H1 (cell line): ENCODE results near the gene CD72. TPM values are rescaled to one million over a fixed set of nuclear protein-coding genes. Genes with fewer than 3 reads are reported as not detected.

Experiments used
- CTCF ChIA-PET: fragments of 300-600 bp; sonication (Branson Sonifier 250); formaldehyde crosslinking; loops from one replicate; lab custom pipeline; 2021; ENCODE audit not compliant: partially characterized antibody; lab: Charles Lee
- POLR2A ChIA-PET: fragments of 300-600 bp; sonication (Branson Sonifier 250); formaldehyde crosslinking; loops from one replicate; lab custom pipeline; 2021; ENCODE audit warnings: inconsistent platforms; ENCODE audit not compliant: partially characterized antibody; lab: Charles Lee
- DNase-seq, 2 experiments: peaks; one replicate each; pipeline versions ENCODE4 v3.0.0 to v3.0.0-alpha.2; 2010 to 2022; ENCODE audit warnings: low spot score in 2 of 2, low read depth in 1 of 2, mixed read lengths in 1 of 2
- FAIRE-seq: peaks from 2 replicates; lab custom pipeline; 2011; peaks lifted over from hg19 to GRCh38; lab: Jason Lieb, UNC
- H2AFZ ChIP-seq: 2 replicates; pipeline ENCODE4 v1.8.1; 2012; ENCODE audit warnings: low read length, inconsistent platforms
- H2AK5ac ChIP-seq: 2 replicates; pipeline ENCODE4 v1.6.1; 2013; ENCODE audit warnings: low read depth, low read length
- H2BK120ac ChIP-seq: replicated peaks from 2 replicates; pipeline ENCODE3; 2013; ENCODE audit warnings: low read depth, low read length, inconsistent platforms
- H2BK12ac ChIP-seq: 2 replicates; pipeline ENCODE4 v1.6.1; 2013; ENCODE audit warnings: low read depth, low read length
- H2BK15ac ChIP-seq: 2 replicates; pipeline ENCODE4 v1.6.1; 2013; ENCODE audit warnings: low read length
- H2BK20ac ChIP-seq: 2 replicates; pipeline ENCODE4 v1.6.1; 2013; ENCODE audit warnings: low read length
- H2BK5ac ChIP-seq: 2 replicates; pipeline ENCODE4 v1.6.1; 2013; ENCODE audit warnings: low read depth, low read length
- H3K14ac ChIP-seq: 2 replicates; pipeline ENCODE4 v1.6.1; 2013; ENCODE audit warnings: inconsistent platforms; ENCODE audit not compliant: insufficient read length
- H3K18ac ChIP-seq: 2 replicates; pipeline ENCODE4 v1.6.1; 2013; ENCODE audit warnings: low read length; ENCODE audit errors: extremely low read depth
- H3K23ac ChIP-seq: 2 replicates; pipeline ENCODE4 v1.6.1; 2013; ENCODE audit warnings: inconsistent platforms; ENCODE audit not compliant: insufficient read length
- H3K23me2 ChIP-seq: 2 replicates; pipeline ENCODE4 v1.6.1; 2013; ENCODE audit warnings: low read depth, low read length
- H3K27ac ChIP-seq: 2 replicates; pipeline ENCODE4 v1.6.1; 2011; ENCODE audit warnings: low read depth, low read length, inconsistent platforms
- H3K27me3 ChIP-seq, 4 experiments: replicated peaks in 1 of 4; 1 replicate in 1 of 4; 2 replicates in 3 of 4; pipeline versions ENCODE4 v1.6.1 to v1.8.1; 2011 to 2013; ENCODE audit warnings: low read length in 3 of 4, mild to moderate bottlenecking in 3 of 4, inconsistent platforms in 2 of 4, mixed read lengths in 2 of 4, moderate library complexity in 1 of 4; ENCODE audit not compliant: control insufficient read depth in 3 of 4, insufficient read depth in 3 of 4; ENCODE audit errors: extremely low read depth in 1 of 4
- H3K36me3 ChIP-seq, 4 experiments: 2 replicates each; pipeline versions ENCODE4 v1.6.1 to v1.8.1; 2011 to 2013; ENCODE audit warnings: mild to moderate bottlenecking in 4 of 4, low read length in 3 of 4, moderate library complexity in 2 of 4, control low read depth in 1 of 4, inconsistent platforms in 1 of 4; ENCODE audit not compliant: insufficient read depth in 4 of 4, control insufficient read depth in 2 of 4
- H3K4ac ChIP-seq: replicated peaks from 2 replicates; pipeline ENCODE3; 2013; ENCODE audit warnings: low read length, low read depth, mixed read lengths, inconsistent platforms; ENCODE audit not compliant: insufficient read length
- H3K4me1 ChIP-seq, 4 experiments: replicated peaks in 1 of 4; 1 replicate in 1 of 4; 2 replicates in 3 of 4; pipeline versions ENCODE4 v1.6.1 to v1.8.1; 2011 to 2013; ENCODE audit warnings: low read length in 3 of 4, inconsistent platforms in 2 of 4, mixed read lengths in 1 of 4; ENCODE audit not compliant: insufficient read depth in 4 of 4, control insufficient read depth in 3 of 4
- H3K4me2 ChIP-seq, 2 experiments: 2 replicates each; pipeline versions ENCODE4 v1.6.1 to v1.8.1; 2011 to 2013; ENCODE audit warnings: low read depth in 2 of 2, low read length in 2 of 2, control low read depth in 1 of 2, inconsistent platforms in 1 of 2, mild to moderate bottlenecking in 1 of 2; ENCODE audit not compliant: insufficient read depth in 1 of 2
- H3K4me3 ChIP-seq, 4 experiments: fragments of 200-600, 300-600 bp in 1 of 4; sonication (generic), shearing (Covaris generic), sonication (Bioruptor Twin) in 1 of 4; 2 replicates each; pipeline versions ENCODE4 v1.5.1 to v1.8.1; 2011 to 2016; ENCODE audit warnings: low read length in 4 of 4, low read depth in 3 of 4, control low read depth in 2 of 4, inconsistent platforms in 2 of 4, mild to moderate bottlenecking in 2 of 4, mixed read lengths in 1 of 4, moderate library complexity in 1 of 4; ENCODE audit not compliant: insufficient read depth in 2 of 4; ENCODE audit errors: extremely low read depth in 1 of 4
- H3K56ac ChIP-seq: replicated peaks from 2 replicates; pipeline ENCODE3; 2013; ENCODE audit warnings: low read depth, mild to moderate bottlenecking, mixed read lengths, low read length, inconsistent platforms; ENCODE audit not compliant: insufficient read length
- H3K79me1 ChIP-seq: 2 replicates; pipeline ENCODE4 v1.6.1; 2013; ENCODE audit warnings: low read depth, low read length, control low read depth
- H3K79me2 ChIP-seq, 2 experiments: 2 replicates each; pipeline versions ENCODE4 v1.6.1 to v1.8.1; 2012 to 2013; ENCODE audit warnings: low read length in 2 of 2, mild to moderate bottlenecking in 2 of 2, inconsistent platforms in 1 of 2; ENCODE audit not compliant: insufficient read depth in 2 of 2, control insufficient read depth in 1 of 2
- H3K9ac ChIP-seq, 4 experiments: replicated peaks in 1 of 4; 1 replicate in 1 of 4; 2 replicates in 3 of 4; pipeline versions ENCODE4 v1.6.1 to v1.8.1; 2011 to 2013; ENCODE audit warnings: low read depth in 3 of 4, low read length in 3 of 4, control low read depth in 2 of 4, mild to moderate bottlenecking in 2 of 4, moderate library complexity in 2 of 4, inconsistent platforms in 1 of 4; ENCODE audit errors: extremely low read depth in 1 of 4
- H3K9me3 ChIP-seq, 2 experiments: 2 replicates each; pipeline versions ENCODE4 v1.6.1 to v1.8.1; 2012 to 2013; ENCODE audit warnings: mild to moderate bottlenecking in 2 of 2, moderate library complexity in 2 of 2, control low read depth in 1 of 2, inconsistent platforms in 1 of 2, low read depth in 1 of 2, low read length in 1 of 2, mixed read lengths in 1 of 2; ENCODE audit not compliant: insufficient read depth in 2 of 2
- H4K20me1 ChIP-seq, 2 experiments: replicated peaks in 1 of 2; 2 replicates each; pipeline versions ENCODE3 to v1.8.1; 2011 to 2013; ENCODE audit warnings: inconsistent platforms in 2 of 2, low read length in 2 of 2, mild to moderate bottlenecking in 1 of 2; ENCODE audit not compliant: insufficient read depth in 2 of 2, control insufficient read depth in 1 of 2
- H4K5ac ChIP-seq: 2 replicates; pipeline ENCODE4 v1.6.1; 2013; ENCODE audit warnings: low read length, low read depth, mixed read lengths, inconsistent platforms; ENCODE audit not compliant: insufficient read length
- H4K8ac ChIP-seq: 2 replicates; pipeline ENCODE4 v1.8.0; 2013; ENCODE audit warnings: mild to moderate bottlenecking, moderate library complexity, low read length, inconsistent platforms; ENCODE audit not compliant: insufficient read depth; ENCODE audit errors: extremely low read depth
- H4K91ac ChIP-seq: replicated peaks from 2 replicates; pipeline ENCODE3; 2013; ENCODE audit warnings: low read length, mixed read lengths, inconsistent platforms; ENCODE audit not compliant: insufficient read length
- CBX8 ChIP-seq: fragments of 300-800, 300-1000 bp; sonication (generic); IDR thresholded peaks from 2 replicates; pipeline ENCODE4 v1.7.1; 2016; ENCODE audit warnings: low read depth, low read length, borderline replicate concordance
- CREB1 ChIP-seq: IDR thresholded peaks from 2 replicates; pipeline ENCODE4 v1.6.1; 2012; ENCODE audit warnings: inconsistent platforms
- E2F6 ChIP-seq: IDR thresholded peaks from 2 replicates; pipeline ENCODE4 v1.6.1; 2012; ENCODE audit warnings: inconsistent platforms
- EGR1 ChIP-seq: IDR thresholded peaks from 2 replicates; pipeline ENCODE4 v1.6.1; 2011; ENCODE audit warnings: low read depth, low read length, borderline replicate concordance
- HDAC6 ChIP-seq: IDR thresholded peaks from one replicate; pipeline ENCODE4 v1.7.1; 2012; ENCODE audit warnings: low read depth, mild to moderate bottlenecking, inconsistent platforms, low read length, moderate library complexity
- JUND ChIP-seq: IDR thresholded peaks from 2 replicates; pipeline ENCODE4 v1.6.1; 2011; ENCODE audit warnings: mild to moderate bottlenecking, improper control_type of control experiment, low read length
- KDM5A ChIP-seq: fragments of 200-600 bp; IDR thresholded peaks from 2 replicates; pipeline ENCODE4 v1.7.1; 2012; ENCODE audit warnings: mild to moderate bottlenecking, low read length, inconsistent platforms, mixed read lengths
- NRF1 ChIP-seq: IDR thresholded peaks from 2 replicates; pipeline ENCODE4 v1.6.1; 2011; ENCODE audit warnings: mild to moderate bottlenecking, low read depth, low read length, improper control_type of control experiment
- POU5F1 ChIP-seq: IDR thresholded peaks from 2 replicates; pipeline ENCODE4 v1.6.1; 2011; ENCODE audit warnings: low read depth, mild to moderate bottlenecking, low read length, moderate library complexity
- RAD21 ChIP-seq, 2 experiments: IDR thresholded peaks in 1 of 2; conservative IDR thresholded peaks in 1 of 2; 2 replicates each; pipeline ENCODE4 v1.6.1; 2011; ENCODE audit warnings: low read depth in 2 of 2, low read length in 2 of 2, improper control_type of control experiment in 1 of 2, inconsistent platforms in 1 of 2, mild to moderate bottlenecking in 1 of 2, moderate library complexity in 1 of 2
- RNF2 ChIP-seq: fragments of 200-900, 300-1000 bp; sonication (generic); IDR thresholded peaks from 2 replicates; pipeline ENCODE4 v1.7.1; 2016; ENCODE audit warnings: borderline replicate concordance, low read depth, mild to moderate bottlenecking, antibody characterized with exemption, low read length; ENCODE audit not compliant: poor library complexity, severe bottlenecking; ENCODE audit errors: missing control alignments
- SIN3A ChIP-seq, 2 experiments: IDR thresholded peaks in 1 of 2; conservative IDR thresholded peaks in 1 of 2; 2 replicates each; pipeline ENCODE4 v1.6.1; 2011 to 2012; ENCODE audit warnings: low read length in 2 of 2, improper control_type of control experiment in 1 of 2, low read depth in 1 of 2, mild to moderate bottlenecking in 1 of 2
- SP4 ChIP-seq: IDR thresholded peaks from 2 replicates; pipeline ENCODE4 v1.6.1; 2012; ENCODE audit warnings: low read length, inconsistent platforms
- YY1 ChIP-seq: IDR thresholded peaks from 2 replicates; pipeline ENCODE4 v1.6.1; 2011; ENCODE audit warnings: low read depth, mild to moderate bottlenecking, low read length
- WGBS, 2 experiments: shearing (Covaris generic) in 1 of 2; methylation state at CpG; one replicate each; pipeline versions ENCODE4 v1.1.6 to v1.1.7; 2013 to 2015; ENCODE audit warnings: low lambda C conversion rate in 2 of 2, mixed read lengths in 2 of 2, inconsistent platforms in 1 of 2, low coverage in 1 of 2, missing lambda C conversion rate in 1 of 2; ENCODE audit not compliant: insufficient replicate concordance in 2 of 2, insufficient coverage in 1 of 2, insufficient read length in 1 of 2; ENCODE audit errors: extremely low coverage in 1 of 2, missing lambda C conversion rate in 1 of 2; 5-methylcytosine and 5-hydroxymethylcytosine counted together
- polyA plus RNA-seq, 7 experiments: library from polyadenylated mRNA; depleted of rRNA in 3 of 7; stranded (reverse) in 5 of 7; unstranded in 2 of 7; fragments of >200 nt in 5 of 7; fragments of 200-250 nt in 2 of 7; gene quantifications; 1 replicate in 5 of 7; 2 replicates in 1 of 7; 4 replicates in 1 of 7; pipeline versions ENCODE4 v1.2.1 to v1.2.3, GENCODE V29; 2011 to 2013; ENCODE audit warnings: missing spikeins in 2 of 7, mixed read lengths in 2 of 7
- total RNA-seq: library from RNA; stranded (reverse); fragmentation: NEBNext Ultra II Directional; extraction: Animal tissue kit (Norgen Biotek cat#: 25700); gene quantifications from 2 replicates; pipeline ENCODE4 v1.2.1, GENCODE V29; 2021

The CD72 gene
- total and polyA plus RNA-seq, 2 of the 8 experiments (the other 6 are each of a cell fraction or from before 2014, with no cell fraction given) = 4.0 to 4.5 TPM

GRCh38 chr9:35627575-35627974 lies 9.4 kb upstream of the CD72 start:
- FAIRE-seq (no peak), DNase-seq (no peak)
- no peak overlapping the region for H4K91ac ChIP-seq
- no peak overlapping the region for H2BK5ac ChIP-seq
- H2BK20ac ChIP-seq = no peak overlapping the region
- H3K18ac ChIP-seq = no peak overlapping the region
- no peak overlapping the region for H3K23ac ChIP-seq
- H2BK12ac ChIP-seq = no peak overlapping the region
- no peak overlapping the region for H3K4me3 ChIP-seq
- no peaks in the 10 kb centered on the region for H3K4me1 ChIP-seq
- no peaks in the 10 kb centered on the region for H3K79me1 ChIP-seq
- H4K8ac ChIP-seq = no peak overlapping the region
- no peaks in the 10 kb centered on the region for H3K9me3 ChIP-seq
- H3K4me2 ChIP-seq = no peak overlapping the region
- no peak overlapping the region for H4K5ac ChIP-seq
- H4K20me1 ChIP-seq = no peaks in the 10 kb centered on the region
- POLR2A ChIA-PET = no interaction called here
- TF ChIP-seq POU5F1 (no peak), KDM5A (no peak), RNF2 (no peak), JUND (no peak), E2F6 (no peak), YY1 (no peak), HDAC6 (no peak), CBX8 (no peak), EGR1 (no peak), SP4 (no peak), NRF1 (no peak), RAD21 (IDR thresholded peaks at IDR 0.05 in 1 of 2, conservative IDR thresholded peaks at IDR 0.05 in 1 of 2; ENCODE audit: low read depth in 2 of 2, low read length in 2 of 2) (no peak), SIN3A (conservative IDR thresholded peaks at IDR 0.05 in 1 of 2, IDR thresholded peaks at IDR 0.05 in 1 of 2; ENCODE audit: low read depth in 1 of 2, low read length in 2 of 2) (no peak), CREB1 (no peak)
- no peak overlapping the region for H2AFZ ChIP-seq
- no peak overlapping the region for H3K14ac ChIP-seq
- no peaks in the 10 kb centered on the region for H3K79me2 ChIP-seq
- CTCF ChIA-PET = interaction anchor here (1.4 to 2.6 kb wide), 6 partner anchors 11 to 29 kb away, joined by 4 to 13 read pairs (median 6); no protein-coding TSS in a partner anchor
- no peak overlapping the region for H3K56ac ChIP-seq
- no peaks in the 10 kb centered on the region for H3K27me3 ChIP-seq
- H3K23me2 ChIP-seq = no peaks in the 10 kb centered on the region
- H3K4ac ChIP-seq = no peak overlapping the region
- no peak overlapping the region for H2BK120ac ChIP-seq
- H3K27ac ChIP-seq = no peak overlapping the region
- H3K36me3 ChIP-seq = no peaks in the 10 kb centered on the region
- no peak overlapping the region for H2BK15ac ChIP-seq
- WGBS, 2 experiments = 100% methylated on average over 2 of the region's 2 CpGs; no CpG with 5 or more reads in 1 of the 2 experiments
- H3K9ac ChIP-seq = no peak overlapping the region
- no peak overlapping the region for H2AK5ac ChIP-seq
